GM21619 (cell line): ENCODE results near the gene CCDC148.
A peak's percentile ranks its signal among the peaks of the same experiment; 100 is the strongest.

Experiments used
- ATAC-seq: cut with Tn5 transposase; IDR thresholded peaks from one replicate; pipeline ENCODE4 v1.9.1; 2021; ENCODE audit not compliant: unreplicated experiment

The CCDC148 gene

DNA sequence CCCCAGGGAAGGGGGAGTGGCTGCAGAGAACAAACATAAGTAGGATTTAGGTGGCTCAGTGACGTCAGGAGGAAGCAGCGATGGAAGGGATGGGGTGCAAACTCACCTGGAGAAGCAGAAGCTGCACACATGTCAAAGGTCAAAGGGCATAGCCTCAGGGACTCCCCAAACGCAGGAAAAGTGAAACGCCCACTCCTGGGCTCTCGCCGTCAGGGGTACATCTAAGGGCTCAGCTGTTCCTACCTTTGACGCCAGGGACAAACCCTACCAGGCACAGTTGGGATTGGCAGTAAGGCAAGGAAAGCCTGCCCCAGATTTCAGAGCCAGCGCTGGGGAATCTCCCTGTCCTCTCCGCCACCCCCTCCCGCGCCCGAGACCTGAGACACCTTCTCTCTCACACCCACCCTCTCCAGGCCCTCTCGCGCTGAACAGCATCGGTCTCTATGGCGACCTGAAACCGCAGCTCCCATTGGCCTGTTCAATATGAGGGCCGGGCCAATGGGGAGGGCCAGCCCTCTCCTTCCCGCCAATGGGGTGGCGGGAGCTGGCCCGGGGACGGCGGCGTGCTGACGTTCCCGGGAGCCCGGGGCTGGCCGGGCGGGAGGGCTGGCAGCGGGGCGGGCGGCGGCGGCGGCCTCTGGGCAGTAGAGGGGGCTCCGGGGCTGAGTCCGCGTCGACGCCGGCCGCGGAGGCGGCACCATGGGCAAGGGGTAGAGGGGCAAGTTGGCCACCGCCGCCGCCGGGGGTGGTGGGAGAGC, at the start of gene CCDC148, which contains the start of gene PKP4:
TSS of gene CCDC148 (minus strand) at position 445 of the 758 bp plus-strand sequence. CDS start at position 131, 314 bp downstream.
TSS of gene PKP4 (plus strand) at position 644 of the 758 bp plus-strand sequence. CDS start 76,233 bp downstream, outside the sequence.
- ATAC-seq: peak; percentile 90

DNA sequence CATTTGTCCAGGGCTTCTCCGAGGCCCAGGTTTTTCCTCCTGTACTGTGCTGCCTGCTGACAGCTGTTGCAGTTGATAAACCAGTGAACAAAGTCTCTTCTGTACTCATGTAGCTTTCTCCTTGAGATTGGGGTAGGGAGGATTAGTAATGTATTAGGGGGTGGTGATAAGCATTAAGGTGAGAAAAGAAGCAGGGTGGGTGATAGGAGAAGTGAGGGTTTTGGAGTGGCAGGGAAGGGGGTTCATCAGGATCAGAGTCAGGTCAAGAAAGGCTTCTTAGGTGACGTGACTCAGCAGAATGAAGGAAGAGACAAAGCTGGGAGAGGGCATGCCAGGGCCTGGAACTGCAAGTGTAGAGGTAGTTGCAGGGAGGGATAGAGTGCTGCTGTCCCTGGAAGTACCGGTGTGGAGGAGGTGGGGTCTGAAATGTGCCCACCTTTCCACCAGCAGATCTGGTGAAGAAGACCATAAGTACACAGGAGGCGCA, 48.9 kb upstream of the CCDC148 start:
- no peak for ATAC-seq

DNA sequence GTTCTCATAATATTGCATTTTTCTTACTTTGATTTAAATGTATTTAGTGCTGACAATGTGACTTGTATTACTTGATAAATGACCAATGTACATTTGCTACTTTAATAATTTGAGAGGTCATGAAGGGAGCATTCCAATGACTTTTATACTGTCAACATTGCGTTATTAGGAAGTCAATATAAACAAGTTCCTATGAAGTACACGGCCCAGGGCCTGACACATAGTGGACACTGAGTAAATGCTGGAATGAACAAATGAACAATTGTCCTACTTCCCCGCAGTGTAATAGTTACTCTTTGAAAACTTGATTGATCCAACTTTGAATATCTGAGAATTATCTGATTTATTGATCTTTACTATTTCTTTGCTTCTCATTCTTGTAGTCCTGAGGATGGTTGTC, 47.5 kb upstream of the CCDC148 start:
- ATAC-seq: no peak

DNA sequence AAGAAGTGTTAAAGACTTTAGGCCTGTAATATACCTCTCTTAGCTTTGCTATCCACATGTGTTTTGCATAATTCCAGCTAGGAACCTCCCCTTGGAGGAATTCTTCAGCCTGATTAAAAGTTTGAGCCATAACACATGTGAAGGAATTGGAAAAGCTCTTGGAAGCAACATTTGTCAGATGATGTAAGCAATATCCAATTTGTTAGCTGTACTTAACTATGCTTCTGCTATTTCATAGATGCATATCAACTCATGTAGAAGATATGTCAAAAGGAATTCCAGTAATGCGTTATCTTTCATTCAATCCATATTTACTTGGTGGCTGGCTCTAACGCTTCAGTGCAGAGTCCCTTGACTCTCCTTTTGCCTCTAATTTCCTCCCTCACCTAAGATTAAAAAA, 46.4 kb upstream of the CCDC148 start:
- ATAC-seq: no peak

DNA sequence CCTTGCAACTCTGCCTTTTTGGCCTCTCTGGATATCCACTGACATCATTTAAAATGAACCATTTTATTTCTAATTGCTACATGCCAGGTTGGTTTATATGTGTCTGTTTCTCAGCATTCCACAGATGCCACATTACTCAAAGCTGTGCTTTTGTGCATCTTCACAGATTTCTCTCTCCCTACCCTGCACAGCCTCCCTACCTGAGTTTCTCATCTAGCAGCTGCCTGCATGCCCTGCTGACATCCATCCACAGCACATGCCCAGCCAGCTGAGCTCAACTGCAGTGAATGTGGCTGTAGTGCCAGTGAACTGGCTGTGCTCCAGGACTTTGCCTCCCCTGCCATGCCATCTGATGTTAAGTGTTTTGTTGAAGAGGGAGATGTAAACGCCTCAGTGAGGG, 44.7 kb upstream of the CCDC148 start:
- ATAC-seq: no peak

DNA sequence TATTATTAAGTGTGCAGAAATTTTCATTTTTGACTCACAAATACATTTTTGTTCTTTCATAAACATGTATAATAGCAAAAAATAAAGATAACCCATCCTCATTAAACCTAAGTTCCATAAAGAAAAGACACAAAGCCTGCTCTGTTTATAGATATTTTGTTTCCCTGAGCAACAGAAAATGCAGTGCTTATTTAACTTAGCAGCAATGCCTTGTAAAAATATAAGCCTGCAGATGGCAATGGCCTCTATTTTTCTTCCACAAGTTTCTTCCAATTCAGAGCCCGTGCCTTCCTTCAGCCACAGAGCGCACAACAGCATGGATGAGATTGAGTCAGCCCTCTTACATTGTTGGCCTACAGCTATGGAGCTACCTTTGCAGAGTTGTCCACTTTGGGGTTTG, 43.8 kb upstream of the CCDC148 start:
- ATAC-seq: no peak

DNA sequence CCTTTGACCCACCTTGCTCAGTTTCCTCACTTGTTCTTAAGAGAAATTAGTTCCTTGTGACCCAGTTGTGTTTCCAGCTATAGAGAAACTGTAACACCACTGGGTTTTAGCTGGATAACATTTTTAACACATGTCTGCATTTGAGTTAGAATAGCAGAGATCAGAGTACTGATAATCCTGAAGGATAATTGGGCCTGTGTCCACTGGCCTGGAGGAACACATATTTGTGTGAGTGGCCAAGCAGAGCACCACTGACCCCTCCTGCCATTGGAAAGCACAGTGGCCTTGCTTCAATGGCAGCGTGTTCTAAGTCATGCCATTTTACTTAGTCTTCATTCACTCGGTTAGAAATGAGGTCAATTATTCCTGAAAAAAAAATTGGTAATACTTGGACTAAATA, 42.8 kb upstream of the CCDC148 start:
- no peak for ATAC-seq

DNA sequence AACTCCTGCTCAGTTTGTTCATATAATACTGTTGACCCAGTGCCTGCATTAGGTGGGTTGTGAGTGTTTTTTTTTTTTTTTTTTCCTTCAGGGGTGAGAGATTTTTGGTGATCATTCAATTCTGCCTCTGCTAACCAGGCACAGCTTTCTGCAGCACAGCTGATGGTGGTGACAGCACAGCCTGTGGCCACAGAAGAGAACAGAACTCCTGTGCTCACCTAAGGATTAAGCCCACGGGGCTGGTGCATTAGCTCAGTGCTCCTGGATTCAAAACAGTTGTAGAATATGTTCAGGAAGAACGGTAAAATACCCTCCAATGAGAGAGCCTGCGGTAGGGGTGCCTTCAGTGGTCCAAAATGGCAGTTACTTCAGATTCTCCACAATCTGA, 42.2 kb upstream of the CCDC148 start:
- ATAC-seq: no peak

DNA sequence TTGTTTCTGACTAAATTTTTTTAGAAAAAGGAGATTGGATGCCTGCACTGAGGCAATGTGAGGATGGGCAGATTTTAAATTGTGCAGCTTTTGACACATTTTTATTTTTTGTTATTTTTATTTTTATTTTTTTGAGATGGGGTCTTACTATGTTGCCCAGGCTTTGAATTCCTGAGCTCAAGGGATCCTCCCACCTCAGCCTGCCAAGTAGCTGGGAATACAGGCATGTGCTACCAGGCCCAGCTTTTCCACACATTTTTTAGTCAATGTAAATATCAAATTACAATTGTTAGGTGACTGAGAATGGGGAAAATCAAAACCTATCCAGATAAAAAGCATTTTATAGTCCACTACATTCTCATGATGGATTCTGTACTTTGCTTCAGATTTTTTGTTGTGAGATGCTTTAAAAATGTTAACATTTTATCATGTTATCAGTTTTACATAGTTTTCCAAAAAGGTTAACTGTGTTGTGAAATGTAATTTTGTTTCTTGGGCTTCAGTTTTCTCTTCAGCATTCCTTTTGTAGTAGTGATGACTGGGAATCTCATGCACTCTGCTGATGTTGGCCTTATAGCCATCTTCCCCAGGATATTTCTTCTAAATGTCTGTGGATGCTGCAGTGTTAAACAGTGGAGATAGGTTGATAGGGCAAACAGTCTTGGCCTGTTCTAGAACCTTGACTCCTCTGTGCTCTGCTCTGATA, 41.6 kb upstream of the CCDC148 start:
- no peak for ATAC-seq

DNA sequence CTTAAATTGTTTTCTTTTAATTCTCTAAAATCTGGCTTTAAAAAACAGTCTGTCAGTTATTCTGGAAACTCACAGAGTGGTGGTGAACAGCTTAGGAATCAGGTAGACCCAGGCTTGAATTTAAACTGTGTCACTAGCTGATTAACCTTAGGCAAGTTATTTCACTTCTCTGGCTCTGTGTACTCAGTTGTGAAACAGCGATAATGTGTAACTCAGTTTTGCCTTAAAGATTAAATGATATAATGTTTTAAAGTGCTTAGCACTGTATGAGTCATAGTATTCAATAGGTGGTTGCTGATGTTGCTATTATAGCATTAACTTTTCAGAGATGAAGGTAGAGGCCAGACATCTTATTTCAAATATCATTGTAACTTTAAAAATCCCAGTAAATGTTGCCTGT, 40.9 kb upstream of the CCDC148 start:
- ATAC-seq: no peak

DNA sequence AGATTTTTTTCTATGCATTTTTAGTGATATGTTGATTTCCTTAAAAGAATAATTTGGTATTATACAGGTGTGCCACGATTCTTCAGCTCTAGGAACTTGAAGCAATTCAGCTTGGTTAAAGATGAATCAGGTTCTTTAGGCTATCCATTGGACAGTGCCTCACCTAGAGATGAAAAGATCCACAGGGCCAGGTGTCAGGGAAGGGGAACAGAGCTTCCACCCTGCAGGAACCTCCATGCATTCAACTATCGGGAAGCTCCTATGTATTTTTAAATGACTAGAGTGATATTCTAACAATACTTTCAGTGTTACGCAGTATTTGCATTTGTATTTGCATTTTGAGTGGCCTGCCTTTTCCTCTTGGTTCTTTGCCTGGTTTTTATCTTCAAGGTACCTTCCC, 40.4 kb upstream of the CCDC148 start:
- ATAC-seq: no peak

DNA sequence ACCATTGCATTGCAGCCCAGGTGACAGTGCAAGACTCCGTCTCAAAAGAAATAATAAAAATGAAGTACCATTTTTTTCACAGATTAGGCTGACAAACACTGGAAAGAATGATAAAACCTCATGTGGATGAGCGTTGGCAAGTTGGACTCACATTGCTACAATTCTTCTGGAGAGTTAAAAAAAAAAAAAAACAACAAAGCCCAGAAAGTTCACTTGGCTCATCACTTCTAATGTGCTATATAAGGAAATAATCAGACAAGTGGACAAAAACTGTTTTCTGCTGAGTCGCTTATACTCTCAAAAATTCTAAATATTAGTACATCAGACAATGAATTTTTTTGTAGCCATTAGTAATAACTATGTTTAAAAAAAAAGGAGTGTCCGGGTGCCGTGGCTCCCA, 38.6 kb upstream of the CCDC148 start:
- no peak for ATAC-seq

DNA sequence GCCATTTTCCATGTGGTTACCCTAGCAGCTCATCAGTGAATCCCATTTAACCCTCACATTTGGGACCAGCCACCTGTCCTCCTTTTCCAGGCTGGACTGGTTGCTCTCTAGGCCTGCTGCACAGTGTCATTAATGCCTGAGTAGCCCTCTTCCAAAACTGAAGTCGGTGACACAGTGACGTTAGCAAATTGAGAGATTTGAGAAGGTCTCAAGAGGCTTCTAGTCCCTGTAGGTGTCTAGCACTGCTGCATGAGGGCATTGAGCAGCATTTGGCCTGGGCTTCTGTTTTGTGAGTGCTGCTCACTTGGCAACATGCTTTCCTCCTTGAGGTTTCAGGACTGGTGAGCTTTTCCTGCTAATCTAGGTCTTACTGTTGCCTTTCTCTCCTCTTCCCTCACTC, 36.9 kb upstream of the CCDC148 start:
- no peak for ATAC-seq

DNA sequence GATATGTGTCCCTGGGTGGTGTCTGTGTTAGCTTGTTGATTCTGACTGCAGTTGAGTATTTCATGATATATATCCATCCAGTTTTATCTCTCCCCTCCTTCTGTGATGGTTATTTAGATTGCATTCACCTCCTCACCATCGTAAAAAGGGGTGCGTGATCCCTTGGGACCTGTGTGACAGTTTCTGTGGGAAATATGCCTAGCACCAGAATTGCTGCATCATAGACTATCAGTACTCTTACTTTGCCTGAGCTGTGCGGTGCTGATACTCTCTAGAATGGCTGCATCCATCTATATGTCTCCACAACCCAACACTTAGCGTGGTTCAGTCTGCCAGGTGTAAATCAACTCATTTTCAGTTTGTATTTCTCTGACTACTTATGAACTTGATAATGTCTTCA, 34.5 kb upstream of the CCDC148 start:
- no peak for ATAC-seq

DNA sequence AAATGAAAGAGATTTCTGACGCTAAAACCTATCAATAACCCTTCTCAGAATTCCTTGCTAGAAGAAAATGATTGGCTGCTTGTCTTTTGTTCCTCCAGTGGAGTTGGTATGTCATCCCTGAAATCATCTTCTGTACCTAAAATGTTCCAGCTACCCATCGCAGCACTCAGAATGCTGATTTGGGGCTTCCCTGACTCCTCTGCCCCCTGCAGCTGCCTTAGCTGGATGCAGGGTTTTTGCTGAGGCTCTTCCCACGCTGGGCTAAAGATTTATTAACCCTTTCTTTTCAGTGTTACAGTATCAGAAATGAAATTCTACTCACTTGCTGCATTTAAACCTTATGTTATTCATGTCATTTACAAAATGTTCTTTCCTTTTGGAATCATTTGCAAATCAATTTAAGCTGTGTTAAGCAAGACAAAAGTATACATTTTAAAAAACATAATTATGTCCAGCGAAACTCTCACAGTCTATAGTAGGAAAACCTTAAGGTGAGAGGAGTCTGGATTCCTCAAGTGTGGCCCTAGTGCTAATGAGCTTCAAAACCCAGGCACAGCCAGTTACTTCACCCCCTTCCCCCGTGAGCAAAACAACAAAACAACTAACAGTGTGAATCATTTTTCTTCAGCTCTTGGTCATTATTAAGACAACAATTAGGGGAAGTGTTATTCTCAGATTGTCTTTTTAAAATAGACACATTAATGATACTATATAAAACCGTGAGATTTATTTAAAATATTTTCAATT, 33.0 kb upstream of the CCDC148 start:
- ATAC-seq: no peak

DNA sequence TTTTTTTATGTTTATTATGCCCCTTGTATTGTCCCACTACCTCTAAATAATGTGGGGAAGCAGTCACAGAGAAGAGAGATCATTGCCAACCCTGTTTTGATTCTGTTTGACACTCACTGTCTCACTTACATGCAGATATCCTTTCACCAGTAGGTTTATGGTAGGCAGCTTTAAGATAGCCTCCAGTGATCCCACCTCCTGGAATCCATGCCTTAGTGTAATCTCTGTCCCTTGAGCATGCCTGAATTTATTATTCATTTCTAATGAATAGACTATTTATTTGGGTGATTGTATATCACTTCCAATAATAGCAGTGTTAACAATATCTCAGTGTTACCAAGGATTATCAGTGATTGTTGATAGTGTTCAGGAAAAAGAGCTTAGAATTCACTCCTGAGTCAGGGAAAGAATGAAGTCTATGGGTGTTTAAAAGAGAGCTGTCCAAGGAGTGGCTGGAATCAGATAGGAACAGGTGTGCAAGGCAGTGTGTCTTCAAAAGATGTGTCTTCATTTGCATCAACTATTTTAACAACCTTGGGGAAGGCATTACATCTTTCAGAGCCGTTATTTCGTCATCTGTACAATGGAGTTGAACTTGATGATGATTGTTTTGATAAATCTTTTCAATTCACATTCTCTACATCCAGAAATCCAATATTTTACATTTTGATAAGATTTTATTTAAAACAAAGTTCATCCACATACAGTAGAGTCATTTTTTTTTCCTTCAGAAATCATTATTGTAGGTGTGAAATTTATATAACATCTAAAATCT, 32.1 kb upstream of the CCDC148 start:
- no peak for ATAC-seq

DNA sequence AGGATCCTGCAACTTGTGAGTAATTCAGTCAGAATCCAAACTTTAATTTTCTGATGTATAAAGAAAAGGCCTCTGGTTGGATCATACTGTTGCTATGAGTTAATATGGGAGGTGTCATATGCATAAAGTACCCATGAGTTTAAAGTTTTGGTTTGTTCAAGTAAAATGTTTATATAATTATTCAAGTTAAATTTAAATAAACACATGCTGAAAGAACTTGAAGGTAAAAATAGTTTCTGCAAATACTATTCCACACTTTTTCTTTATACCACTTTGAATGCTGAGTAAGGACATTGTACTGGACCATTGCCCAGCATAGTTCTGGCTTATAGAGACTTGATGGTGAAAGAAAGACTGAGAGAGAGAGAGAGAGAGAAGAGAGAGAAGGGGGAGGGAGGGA, 30.9 kb upstream of the CCDC148 start:
- no peak for ATAC-seq

DNA sequence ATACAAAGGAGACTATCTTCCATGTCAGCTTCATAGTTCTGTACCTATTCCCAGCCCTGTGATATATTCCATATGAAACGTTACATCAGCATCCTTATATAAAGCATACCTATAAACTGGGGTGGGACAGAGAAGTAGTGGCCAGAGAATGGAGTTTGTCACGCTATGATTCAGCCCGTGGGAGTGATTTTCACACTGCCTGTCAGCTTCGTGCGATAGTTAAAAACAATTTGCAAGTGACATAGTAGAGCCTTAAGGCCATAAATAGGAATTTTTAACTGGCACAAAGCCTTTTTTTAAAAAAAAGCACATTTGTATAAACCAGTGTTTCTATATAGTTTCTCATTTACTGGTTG, 30.4 kb upstream of the CCDC148 start:
- ATAC-seq: no peak

DNA sequence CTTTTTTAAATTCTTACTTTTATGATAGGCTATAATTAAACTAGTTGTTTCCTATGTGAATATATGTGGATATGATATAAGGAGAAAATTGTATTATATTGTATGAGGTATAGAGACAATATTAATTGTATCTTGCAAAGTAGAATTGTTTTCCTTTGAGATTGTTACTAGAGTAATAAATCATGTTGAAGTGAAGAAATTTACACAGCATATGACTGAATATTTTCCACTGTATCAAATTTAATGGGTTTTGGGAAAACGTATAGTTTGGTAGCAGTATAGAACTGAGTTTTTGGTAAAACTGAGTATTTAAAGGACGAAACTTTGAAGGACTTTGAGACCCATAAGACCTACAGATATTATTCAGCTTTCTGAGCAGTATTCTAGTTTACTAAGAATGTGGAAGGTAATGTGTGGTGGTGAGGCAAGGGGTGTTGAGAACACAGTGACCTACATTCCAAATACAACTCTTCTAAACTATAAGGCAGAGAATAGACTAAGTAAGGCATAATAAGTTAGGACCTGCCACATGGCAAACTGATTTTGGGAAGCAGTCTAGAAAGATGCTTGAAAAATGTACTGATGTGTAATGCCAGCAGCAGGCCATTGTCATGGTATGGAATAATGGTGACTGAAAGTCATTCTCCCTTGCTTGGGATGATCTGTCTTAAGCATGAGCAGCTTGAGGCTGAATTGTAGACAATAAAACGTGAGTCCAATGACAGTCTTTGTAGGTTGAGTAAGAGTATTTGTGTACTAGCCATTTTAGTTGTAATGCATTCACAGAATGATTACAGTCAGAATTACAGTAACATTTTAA, 29.8 kb upstream of the CCDC148 start:
- ATAC-seq: no peak

DNA sequence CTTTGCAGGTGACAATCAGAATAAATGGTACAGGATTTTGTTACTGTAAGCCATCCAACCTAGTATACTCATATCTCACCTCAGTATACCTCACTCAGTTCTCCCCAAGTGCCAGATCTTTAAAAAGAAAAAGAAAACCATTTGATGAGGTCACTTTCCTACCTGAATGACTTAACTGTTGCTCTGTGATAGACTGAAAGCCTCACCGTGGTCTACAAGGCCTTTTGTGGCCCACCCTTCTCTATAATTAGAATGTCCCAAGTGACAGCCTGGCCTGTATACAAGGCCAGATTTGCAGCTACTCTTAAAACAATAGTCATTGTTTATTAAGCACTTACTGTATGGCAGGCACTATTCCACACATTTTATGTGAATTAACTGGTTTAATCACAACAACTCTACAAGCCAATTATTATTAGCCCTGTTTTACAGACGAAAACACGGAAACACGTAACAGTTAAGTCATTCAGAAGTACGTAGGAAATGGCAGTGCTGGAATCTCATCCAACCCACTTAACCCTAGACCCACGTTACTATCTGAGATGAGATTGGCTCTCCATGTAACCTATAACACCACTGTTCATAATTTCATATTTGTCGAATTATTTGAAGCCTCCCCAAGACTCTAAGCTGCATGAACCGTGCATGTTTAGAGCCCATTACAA, 28.5 kb upstream of the CCDC148 start:
- no peak for ATAC-seq
